SK-N-SH treated with all-trans-retinoic acid at 6 μM for 48 hours (cell line): ENCODE measurements around the gene TINAGL1.

Experiments used
- ATAC-seq: fragments of 200-7000 bp; cut with Tn5 transposase; 3 replicates; pipeline ENCODE4 v1.9.1; 2020; ENCODE audit warnings: mild to moderate bottlenecking, moderate library complexity
- ARNTL ChIP-seq: fragments of 450-650 bp; formaldehyde crosslinking; IDR thresholded peaks from 2 replicates; pipeline ENCODE4 v1.5.0; 2020; ENCODE audit warnings: low read depth, mild to moderate bottlenecking, moderate library complexity, borderline replicate concordance
- BACH2 ChIP-seq: fragments of 250-450 bp; sonication (Bioruptor Pico); IDR thresholded peaks from 2 replicates; pipeline ENCODE4 v1.9.0; 2021; ENCODE audit warnings: mild to moderate bottlenecking, borderline replicate concordance
- CSDC2 ChIP-seq: fragments of 250-450 bp; sonication (Bioruptor Pico); IDR thresholded peaks from 2 replicates; pipeline ENCODE4 v1.5.0; 2020; ENCODE audit warnings: mild to moderate bottlenecking, moderate library complexity
- ESRRG ChIP-seq: fragments of 250-450 bp; sonication (Bioruptor Pico); IDR thresholded peaks from 2 replicates; pipeline ENCODE4 v1.6.1; 2021; ENCODE audit warnings: mild to moderate bottlenecking
- GLIS3 ChIP-seq: fragments of 250-450 bp; sonication (Bioruptor Pico); IDR thresholded peaks from 2 replicates; pipeline ENCODE4 v1.5.0; 2020; ENCODE audit warnings: mild to moderate bottlenecking, moderate library complexity
- OSR1 ChIP-seq: fragments of 250-450 bp; sonication (Bioruptor Pico); IDR thresholded peaks from 2 replicates; pipeline ENCODE4 v1.8.0; 2022; ENCODE audit warnings: moderate library complexity, mild to moderate bottlenecking, inconsistent platforms
- PPARA ChIP-seq: fragments of 250-450 bp; sonication (Bioruptor Pico); IDR thresholded peaks from 2 replicates; pipeline ENCODE4 v1.5.0; 2020; ENCODE audit warnings: mild to moderate bottlenecking, borderline replicate concordance
- RARB ChIP-seq: fragments of 250-450 bp; sonication (Bioruptor Pico); IDR thresholded peaks from 2 replicates; pipeline ENCODE4 v1.8.0; 2021; ENCODE audit warnings: mild to moderate bottlenecking, moderate library complexity
- SNAI2 ChIP-seq: fragments of 250-450 bp; sonication (Bioruptor Pico); IDR thresholded peaks from 2 replicates; pipeline ENCODE4 v1.5.0; 2020; ENCODE audit warnings: mild to moderate bottlenecking, moderate library complexity
- TOX ChIP-seq: fragments of 250-450 bp; sonication (Bioruptor Pico); IDR thresholded peaks from 2 replicates; pipeline ENCODE4 v1.8.0; 2021; ENCODE audit warnings: mild to moderate bottlenecking, moderate library complexity, borderline replicate concordance
- ZC3H10 ChIP-seq: fragments of 250-450 bp; sonication (Bioruptor Pico); IDR thresholded peaks from 2 replicates; pipeline ENCODE4 v1.5.1; 2021; ENCODE audit warnings: mild to moderate bottlenecking, moderate library complexity
- ZFP3 ChIP-seq: fragments of 250-450 bp; sonication (Bioruptor Pico); IDR thresholded peaks from 2 replicates; pipeline ENCODE4 v1.5.0; 2020; ENCODE audit warnings: mild to moderate bottlenecking, moderate library complexity
- ZFP30 ChIP-seq: fragments of 450-650 bp; formaldehyde crosslinking; IDR thresholded peaks from 2 replicates; pipeline ENCODE4 v1.5.0; 2022; ENCODE audit warnings: mild to moderate bottlenecking, moderate library complexity
- ZNF565 ChIP-seq: fragments of 450-650 bp; formaldehyde crosslinking; conservative IDR thresholded peaks from 2 replicates; pipeline ENCODE4 v1.5.0; 2020; ENCODE audit warnings: low read depth, mild to moderate bottlenecking, moderate library complexity
- ZNF70 ChIP-seq: fragments of 450-650 bp; formaldehyde crosslinking; IDR thresholded peaks from 2 replicates; pipeline ENCODE4 v1.5.0; 2020; ENCODE audit warnings: mild to moderate bottlenecking, moderate library complexity
- ZNF8 ChIP-seq: fragments of 450-650 bp; formaldehyde crosslinking; IDR thresholded peaks from 2 replicates; pipeline ENCODE4 v1.5.0; 2020; ENCODE audit warnings: mild to moderate bottlenecking, moderate library complexity
- TF ChIP-seq, protein P1 (sequence below): fragments of 250-450 bp; sonication (Bioruptor Pico); IDR thresholded peaks from 2 replicates; pipeline ENCODE4 v1.8.0; 2021; ENCODE audit warnings: low read depth, mild to moderate bottlenecking, moderate library complexity, borderline replicate concordance
- TF ChIP-seq, protein P2 (sequence below): fragments of 250-450 bp; sonication (Bioruptor Pico); IDR thresholded peaks from 2 replicates; pipeline ENCODE4 v1.8.0; 2020; ENCODE audit warnings: mild to moderate bottlenecking, moderate library complexity, borderline replicate concordance
- TF ChIP-seq, protein P3 (sequence below): fragments of 250-450 bp; sonication (Bioruptor Pico); IDR thresholded peaks from 2 replicates; pipeline ENCODE4 v1.5.1; 2021; ENCODE audit warnings: mild to moderate bottlenecking, moderate library complexity

The TINAGL1 gene

DNA sequence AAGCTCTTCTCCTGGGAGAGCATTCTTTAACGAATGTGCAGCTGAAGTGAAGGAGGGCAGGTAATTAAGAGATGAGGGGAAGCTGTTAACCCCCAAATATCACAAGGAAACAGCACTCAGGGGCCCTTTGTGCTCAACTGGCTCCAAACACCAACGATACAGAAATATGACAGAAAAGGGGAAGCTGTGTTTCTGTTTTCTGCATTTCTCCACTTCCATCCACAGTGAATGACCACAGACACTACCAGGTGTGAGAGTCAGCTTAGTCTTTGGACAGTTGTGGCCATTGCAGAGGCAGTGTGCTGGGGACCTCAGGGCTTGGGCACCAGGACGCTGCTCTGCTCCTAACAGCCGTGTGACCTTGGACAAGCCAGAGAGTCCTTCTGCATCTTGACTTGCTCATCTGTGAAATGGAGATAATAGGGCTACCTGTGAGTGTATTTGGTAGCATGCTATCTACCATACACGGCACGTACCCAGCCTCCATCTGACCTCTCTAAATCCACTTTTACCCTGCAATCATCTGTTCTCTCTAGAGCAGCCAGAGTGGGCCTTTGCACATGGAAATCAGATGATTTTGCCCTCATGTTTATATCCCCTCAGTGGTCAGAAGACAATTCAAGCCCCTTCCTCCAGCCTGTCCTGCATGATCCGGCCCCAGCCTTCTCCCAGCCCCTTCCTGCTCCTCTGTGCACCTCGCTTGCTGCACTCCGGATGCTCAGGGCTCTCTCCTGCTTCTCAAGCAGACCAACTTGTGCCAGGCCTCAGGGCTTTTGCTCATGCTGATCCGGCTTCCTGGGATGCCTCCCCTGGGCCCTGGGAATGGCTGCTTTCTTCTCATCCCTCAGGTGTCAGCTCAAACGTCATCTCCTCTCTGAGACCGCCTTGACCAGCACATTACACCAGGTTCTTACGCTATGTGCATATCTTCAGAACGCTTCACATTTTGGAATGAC, 4.7 kb upstream of the TINAGL1 start:
- TF ChIP-seq ZNF70 (CRISPR knock-in tag) (no peak), ESRRG (CRISPR knock-in tag) (no peak), RARB (CRISPR knock-in tag) (no peak), ZFP3 (no peak), PPARA (no peak)
- no peak for ATAC-seq

DNA sequence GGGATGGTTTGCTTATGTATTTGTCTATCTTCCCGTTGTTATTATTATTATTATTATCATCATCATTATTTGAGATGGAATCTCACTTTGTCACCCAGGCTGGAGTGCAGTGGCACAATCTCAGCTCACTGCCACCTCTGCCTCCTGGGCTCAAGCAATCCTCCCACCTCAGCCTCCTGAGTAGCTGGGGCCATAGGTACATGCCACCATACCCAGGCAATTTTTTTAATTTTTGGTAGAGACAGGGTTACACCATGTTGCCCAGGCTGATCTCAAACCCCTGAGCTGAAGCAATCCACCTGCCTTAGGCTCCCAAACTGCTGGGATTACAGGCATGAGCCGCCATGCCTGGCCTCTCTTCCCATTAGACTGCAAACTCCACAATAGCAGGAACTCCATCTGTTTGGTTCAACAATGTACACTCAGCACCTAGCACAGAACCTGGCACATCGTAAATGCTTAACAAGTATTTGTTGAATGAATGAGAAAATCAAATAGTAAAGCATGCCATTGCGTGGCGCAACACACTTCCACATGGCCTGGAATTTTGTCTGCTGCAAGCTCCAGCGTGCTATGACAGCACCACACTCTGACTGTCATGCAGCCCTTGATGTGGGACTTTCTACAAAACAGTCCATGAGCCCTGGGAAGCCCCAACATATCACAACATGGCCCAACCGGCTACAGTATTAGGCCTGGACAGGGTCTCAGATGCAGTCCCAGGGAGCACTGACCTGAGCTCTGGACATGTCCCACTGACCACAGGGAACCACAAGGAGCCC, 3.8 kb upstream of the TINAGL1 start:
- ATAC-seq: no peak
- TF ChIP-seq ZFP30 (CRISPR knock-in tag) (no peak), ZNF565 (CRISPR knock-in tag) (no peak), BACH2 (no peak), ZC3H10 (CRISPR knock-in tag) (no peak), ZNF8 (no peak), GLIS3 (CRISPR knock-in tag) (no peak), CSDC2 (no peak), ZFP3 (no peak), SNAI2 (CRISPR knock-in tag) (no peak)
- TF ChIP-seq, protein P1, sequence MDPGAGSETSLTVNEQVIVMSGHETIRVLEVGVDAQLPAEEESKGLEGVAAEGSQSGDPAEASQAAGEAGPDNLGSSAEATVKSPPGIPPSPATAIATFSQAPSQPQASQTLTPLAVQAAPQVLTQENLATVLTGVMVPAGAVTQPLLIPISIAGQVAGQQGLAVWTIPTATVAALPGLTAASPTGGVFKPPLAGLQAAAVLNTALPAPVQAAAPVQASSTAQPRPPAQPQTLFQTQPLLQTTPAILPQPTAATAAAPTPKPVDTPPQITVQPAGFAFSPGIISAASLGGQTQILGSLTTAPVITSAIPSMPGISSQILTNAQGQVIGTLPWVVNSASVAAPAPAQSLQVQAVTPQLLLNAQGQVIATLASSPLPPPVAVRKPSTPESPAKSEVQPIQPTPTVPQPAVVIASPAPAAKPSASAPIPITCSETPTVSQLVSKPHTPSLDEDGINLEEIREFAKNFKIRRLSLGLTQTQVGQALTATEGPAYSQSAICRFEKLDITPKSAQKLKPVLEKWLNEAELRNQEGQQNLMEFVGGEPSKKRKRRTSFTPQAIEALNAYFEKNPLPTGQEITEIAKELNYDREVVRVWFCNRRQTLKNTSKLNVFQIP (CRISPR knock-in tag): no peak
- TF ChIP-seq, protein P2, sequence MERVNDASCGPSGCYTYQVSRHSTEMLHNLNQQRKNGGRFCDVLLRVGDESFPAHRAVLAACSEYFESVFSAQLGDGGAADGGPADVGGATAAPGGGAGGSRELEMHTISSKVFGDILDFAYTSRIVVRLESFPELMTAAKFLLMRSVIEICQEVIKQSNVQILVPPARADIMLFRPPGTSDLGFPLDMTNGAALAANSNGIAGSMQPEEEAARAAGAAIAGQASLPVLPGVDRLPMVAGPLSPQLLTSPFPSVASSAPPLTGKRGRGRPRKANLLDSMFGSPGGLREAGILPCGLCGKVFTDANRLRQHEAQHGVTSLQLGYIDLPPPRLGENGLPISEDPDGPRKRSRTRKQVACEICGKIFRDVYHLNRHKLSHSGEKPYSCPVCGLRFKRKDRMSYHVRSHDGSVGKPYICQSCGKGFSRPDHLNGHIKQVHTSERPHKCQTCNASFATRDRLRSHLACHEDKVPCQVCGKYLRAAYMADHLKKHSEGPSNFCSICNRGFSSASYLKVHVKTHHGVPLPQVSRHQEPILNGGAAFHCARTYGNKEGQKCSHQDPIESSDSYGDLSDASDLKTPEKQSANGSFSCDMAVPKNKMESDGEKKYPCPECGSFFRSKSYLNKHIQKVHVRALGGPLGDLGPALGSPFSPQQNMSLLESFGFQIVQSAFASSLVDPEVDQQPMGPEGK (CRISPR knock-in tag): no peak
- TF ChIP-seq, protein P3, sequence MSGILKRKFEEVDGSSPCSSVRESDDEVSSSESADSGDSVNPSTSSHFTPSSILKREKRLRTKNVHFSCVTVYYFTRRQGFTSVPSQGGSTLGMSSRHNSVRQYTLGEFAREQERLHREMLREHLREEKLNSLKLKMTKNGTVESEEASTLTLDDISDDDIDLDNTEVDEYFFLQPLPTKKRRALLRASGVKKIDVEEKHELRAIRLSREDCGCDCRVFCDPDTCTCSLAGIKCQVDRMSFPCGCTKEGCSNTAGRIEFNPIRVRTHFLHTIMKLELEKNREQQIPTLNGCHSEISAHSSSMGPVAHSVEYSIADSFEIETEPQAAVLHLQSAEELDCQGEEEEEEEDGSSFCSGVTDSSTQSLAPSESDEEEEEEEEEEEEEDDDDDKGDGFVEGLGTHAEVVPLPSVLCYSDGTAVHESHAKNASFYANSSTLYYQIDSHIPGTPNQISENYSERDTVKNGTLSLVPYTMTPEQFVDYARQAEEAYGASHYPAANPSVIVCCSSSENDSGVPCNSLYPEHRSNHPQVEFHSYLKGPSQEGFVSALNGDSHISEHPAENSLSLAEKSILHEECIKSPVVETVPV: no peak
- TF ChIP-seq, all 23 proteins: peak for 0

DNA sequence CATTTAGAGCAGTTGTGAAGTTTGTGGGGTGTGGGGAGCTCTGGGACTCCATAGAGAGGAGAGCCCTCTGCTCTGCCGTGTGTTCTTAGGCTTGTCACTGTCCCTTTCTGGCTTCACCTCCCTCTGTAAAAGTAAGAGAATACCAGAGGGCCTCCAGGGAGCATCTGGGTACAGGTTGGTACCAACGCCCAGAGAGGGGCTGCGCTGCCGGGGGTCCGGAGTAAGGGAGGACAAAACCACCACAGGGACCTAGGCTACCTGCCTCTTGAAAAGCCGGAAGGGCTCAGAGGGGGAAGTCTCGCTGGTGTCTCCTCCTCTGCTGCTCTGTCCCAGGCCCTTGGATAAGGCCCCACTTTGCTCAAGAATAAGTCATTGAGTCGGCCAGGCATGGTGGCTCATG, 3.1 kb upstream of the TINAGL1 start:
- no peak for TF ChIP-seq SNAI2 (CRISPR knock-in tag)
- TF ChIP-seq, all 23 proteins: peak for 0
- no peak for ATAC-seq

DNA sequence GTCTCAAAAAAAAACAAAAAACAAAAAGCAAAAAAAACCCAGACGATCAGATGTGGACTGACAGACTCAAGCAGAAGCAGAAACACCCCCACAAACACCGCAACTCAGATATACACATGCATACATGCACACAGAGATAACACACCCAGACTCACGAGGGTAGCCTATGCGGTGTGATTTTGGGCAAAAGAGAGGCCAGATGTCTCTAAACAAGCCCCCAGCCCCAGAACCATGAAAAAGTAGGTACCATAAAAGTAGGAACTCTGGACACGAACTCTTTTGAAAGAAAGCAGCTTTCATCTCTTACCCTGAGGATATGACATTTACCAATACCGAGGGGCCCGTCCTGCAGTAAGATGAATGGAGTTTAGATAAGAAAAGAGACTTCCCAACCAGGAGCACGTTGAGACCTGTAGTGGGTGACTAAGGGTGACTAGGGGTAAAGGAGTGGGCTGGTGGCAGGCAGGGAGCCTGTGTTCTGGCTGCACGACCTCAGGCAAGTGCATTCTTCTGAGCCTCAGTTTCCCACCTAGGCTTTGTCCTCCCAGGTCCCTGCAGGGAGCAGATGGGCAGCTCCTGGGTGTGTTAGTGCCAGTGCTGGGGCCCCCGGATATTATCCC, 1.5 kb upstream of the TINAGL1 start:
- ATAC-seq: no peak
- TF ChIP-seq ZFP3 (no peak), OSR1 (CRISPR knock-in tag) (no peak)

DNA sequence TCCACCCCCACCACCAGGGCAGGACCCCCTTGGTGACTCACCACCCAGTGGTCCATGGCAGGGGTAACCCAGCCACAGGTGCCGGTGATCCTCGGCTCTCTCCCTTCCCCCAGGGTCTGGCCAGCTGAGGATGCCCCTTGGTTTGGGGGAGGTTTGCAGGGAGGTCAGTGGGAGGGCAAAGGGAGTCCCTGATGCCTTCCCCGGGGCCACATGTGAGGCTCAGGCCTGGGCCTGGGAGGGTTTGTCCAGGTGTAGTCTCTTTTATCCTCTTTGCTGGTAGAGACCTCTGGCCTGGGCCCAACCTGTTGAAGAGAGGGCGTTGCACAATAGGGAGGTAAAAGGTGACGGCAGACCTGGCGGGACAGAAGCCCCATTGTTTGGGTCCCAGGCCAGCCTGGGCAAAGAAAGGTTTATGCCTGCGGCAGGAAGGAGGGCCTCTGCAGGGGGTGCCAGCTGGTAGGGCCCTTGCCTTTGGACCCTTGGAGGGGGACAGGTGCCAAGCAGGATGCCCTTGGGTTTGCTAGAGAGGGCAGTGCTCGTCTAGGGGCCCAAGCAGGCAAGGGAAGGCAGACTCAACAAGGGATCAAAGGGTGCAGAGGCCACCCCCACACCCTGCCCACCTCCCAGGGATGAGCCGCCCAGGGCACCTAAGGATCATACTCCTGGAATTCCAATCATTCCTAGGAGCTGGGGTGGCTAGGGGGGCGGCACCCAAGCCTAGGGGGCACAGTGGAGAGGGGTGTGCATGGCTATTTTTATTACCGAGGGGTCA, 760 bp upstream of the TINAGL1 start:
- ATAC-seq: no peak
- TF ChIP-seq TOX (CRISPR knock-in tag) (no peak), RARB (CRISPR knock-in tag) (no peak), ARNTL (CRISPR knock-in tag) (no peak)
- TF ChIP-seq, protein P3: no peak
